Neural progenitor cell (in vitro differentiated cells): Measurements from ENCODE around the gene CDK5RAP3. TPM values are rescaled to one million over a fixed set of nuclear protein-coding genes. Genes with fewer than 3 reads are reported as not detected.
A peak's percentile ranks its signal among the peaks of the same experiment; 100 is the strongest.

Experiments used
- DNase-seq: peaks from one replicate; pipeline ENCODE4 v3.0.0-alpha.2; 2016; ENCODE audit warnings: low spot score
- H2AFZ ChIP-seq: fragments of 200-600 bp; sonication (generic); replicated peaks from 2 replicates; pipeline ENCODE4 v1.6.1; 2016; ENCODE audit warnings: antibody characterized with exemption
- H3F3A ChIP-seq: fragments of 200-600 bp; sonication (generic); 2 replicates; pipeline ENCODE4 v1.6.1; 2016; ENCODE audit warnings: antibody characterized with exemption, low read depth
- H3K27ac ChIP-seq: fragments of 200-600 bp; sonication (generic); 2 replicates; pipeline ENCODE4 v1.5.1; 2016; ENCODE audit warnings: mild to moderate bottlenecking
- H3K27me3 ChIP-seq: fragments of 200-600 bp; sonication (generic); 2 replicates; pipeline ENCODE4 v1.6.1; 2016; ENCODE audit warnings: mild to moderate bottlenecking, moderate library complexity
- H3K36me3 ChIP-seq: fragments of 200-600 bp; sonication (generic); 2 replicates; pipeline ENCODE4 v1.5.1; 2016
- H3K4me1 ChIP-seq: fragments of 200-600 bp; sonication (generic); 2 replicates; pipeline ENCODE4 v1.6.1; 2016; ENCODE audit warnings: mixed run types
- H3K4me2 ChIP-seq: fragments of 200-600 bp; sonication (generic); 2 replicates; pipeline ENCODE4 v1.6.1; 2016
- H3K4me3 ChIP-seq: fragments of 200-600 bp; sonication (generic); 2 replicates; pipeline ENCODE4 v1.5.1; 2016
- H3K79me2 ChIP-seq: fragments of 200-600 bp; sonication (generic); 2 replicates; pipeline ENCODE4 v1.6.1; 2016; ENCODE audit warnings: low read depth
- H3K9ac ChIP-seq: fragments of 200-600 bp; sonication (generic); 2 replicates; pipeline ENCODE4 v1.6.1; 2016
- H3K9me3 ChIP-seq: fragments of 200-600 bp; sonication (generic); 2 replicates; pipeline ENCODE4 v1.5.1; 2016; ENCODE audit warnings: low read depth
- H4K20me1 ChIP-seq: fragments of 200-600 bp; sonication (generic); 2 replicates; pipeline ENCODE4 v1.6.1; 2016; ENCODE audit warnings: low read depth
- H3K27ac Mint-ChIP-seq: 3 replicates; pipeline ENCODE4 v1.8.0; 2021; ENCODE audit warnings: mixed read lengths
- H3K27me3 Mint-ChIP-seq: 2 replicates; pipeline ENCODE4 v1.8.0; 2022; ENCODE audit warnings: low read depth, mild to moderate bottlenecking, inconsistent platforms, moderate library complexity, mixed read lengths; ENCODE audit not compliant: insufficient read depth
- H3K36me3 Mint-ChIP-seq: 3 replicates; pipeline ENCODE4 v1.8.0; 2021; ENCODE audit warnings: mixed read lengths
- H3K4me1 Mint-ChIP-seq: 3 replicates; pipeline ENCODE4 v1.8.0; 2021; ENCODE audit warnings: mixed read lengths
- H3K4me3 Mint-ChIP-seq: 3 replicates; pipeline ENCODE4 v1.8.0; 2021; ENCODE audit warnings: mild to moderate bottlenecking, moderate library complexity, mixed read lengths
- H3K9me3 Mint-ChIP-seq: 3 replicates; pipeline ENCODE4 v1.8.0; 2020; ENCODE audit warnings: mixed read lengths
- EZH2 ChIP-seq: fragments of 200-600 bp; sonication (generic); IDR thresholded peaks from 2 replicates; pipeline ENCODE4 v1.6.1; 2017; ENCODE audit warnings: antibody characterized with exemption, mild to moderate bottlenecking, moderate library complexity
- EZH2phosphoT487 ChIP-seq: fragments of 200-600 bp; sonication (generic); IDR thresholded peaks from 2 replicates; pipeline ENCODE4 v1.6.1; 2017; ENCODE audit warnings: antibody characterized with exemption
- total RNA-seq: library from RNA; depleted of rRNA; stranded (reverse); fragments of >200 nt; gene quantifications from 2 replicates; pipeline ENCODE4 v1.2.3, GENCODE V29; 2015; ENCODE audit warnings: low replicate concordance
- TF ChIP-seq, protein P1 (sequence below): fragments of 200-600 bp; sonication (generic); IDR thresholded peaks from 2 replicates; pipeline ENCODE4 v1.5.1; 2017; ENCODE audit warnings: antibody characterized with exemption, mild to moderate bottlenecking

CDK5RAP3 gene
- total RNA-seq, 1 donor from 2014 or later, result 104 TPM

DNA sequence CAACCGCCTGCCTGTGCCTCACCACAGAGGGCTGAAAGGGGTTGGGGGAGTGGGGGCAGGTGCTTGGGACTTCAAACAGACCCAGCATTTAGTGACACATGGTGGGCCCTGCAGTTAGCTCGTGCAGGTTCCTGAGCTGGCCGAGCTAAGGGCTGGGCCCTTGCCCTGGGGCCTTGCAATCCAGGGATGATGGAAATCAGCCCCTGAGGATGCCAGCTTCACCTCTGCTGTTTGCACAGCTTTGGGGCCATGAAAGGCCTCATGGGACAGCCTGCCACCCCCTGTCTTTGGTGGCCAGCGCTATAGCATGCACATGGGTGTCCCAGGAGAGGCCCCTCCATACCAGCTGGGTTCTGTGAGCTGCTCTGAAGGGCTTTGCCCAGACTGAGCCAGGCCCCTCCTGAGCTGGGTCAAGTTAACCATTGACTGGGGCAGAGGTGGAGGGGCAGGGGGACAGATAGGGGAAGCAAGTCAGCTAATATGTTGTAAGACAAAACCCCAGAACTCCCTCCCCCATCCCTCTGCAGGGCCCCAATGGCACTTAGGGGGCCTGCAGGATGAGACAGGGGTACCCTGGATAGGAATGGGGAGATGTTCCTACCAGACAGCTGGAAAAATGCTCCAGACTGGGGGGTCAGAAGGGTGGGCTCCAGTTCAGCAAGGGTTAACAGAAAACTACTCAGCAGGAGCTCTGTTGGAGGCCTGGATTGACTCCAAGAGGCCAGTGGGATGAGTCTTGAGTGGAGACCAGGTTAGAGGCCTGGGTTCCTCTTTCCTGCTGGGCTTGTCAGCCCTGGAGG lies 13.9 kb upstream of the CDK5RAP3 start:
- Histone ChIP-seq H3K27ac (no peak overlapping the region), H3F3A (no peaks in the 10 kb centered on the region), H3K9ac (no peak overlapping the region), H3K4me1 (peaks cover 12% of the 10 kb centered on the region), H3K36me3 (no peaks in the 10 kb centered on the region), H4K20me1 (no peaks in the 10 kb centered on the region), H3K9me3 (no peaks in the 10 kb centered on the region), H3K79me2 (no peaks in the 10 kb centered on the region), H3K4me2 (peak overlapping the region; percentile 38), H3K27me3 (peaks cover 6% of the 10 kb centered on the region), H2AFZ (no peak overlapping the region), H3K4me3 (no peak overlapping the region)
- no peaks in the 10 kb centered on the region for H3K36me3 Mint-ChIP-seq
- no peak overlapping the region for H3K4me3 Mint-ChIP-seq
- no peak overlapping the region for H3K27ac Mint-ChIP-seq
- H3K9me3 Mint-ChIP-seq, result no peaks in the 10 kb centered on the region
- peaks cover 12% of the 10 kb centered on the region for H3K27me3 Mint-ChIP-seq
- H3K4me1 Mint-ChIP-seq, result peaks cover 2% of the 10 kb centered on the region
- TF ChIP-seq EZH2phosphoT487 (no peak), EZH2 (no peak)
- TF ChIP-seq, protein P1, sequence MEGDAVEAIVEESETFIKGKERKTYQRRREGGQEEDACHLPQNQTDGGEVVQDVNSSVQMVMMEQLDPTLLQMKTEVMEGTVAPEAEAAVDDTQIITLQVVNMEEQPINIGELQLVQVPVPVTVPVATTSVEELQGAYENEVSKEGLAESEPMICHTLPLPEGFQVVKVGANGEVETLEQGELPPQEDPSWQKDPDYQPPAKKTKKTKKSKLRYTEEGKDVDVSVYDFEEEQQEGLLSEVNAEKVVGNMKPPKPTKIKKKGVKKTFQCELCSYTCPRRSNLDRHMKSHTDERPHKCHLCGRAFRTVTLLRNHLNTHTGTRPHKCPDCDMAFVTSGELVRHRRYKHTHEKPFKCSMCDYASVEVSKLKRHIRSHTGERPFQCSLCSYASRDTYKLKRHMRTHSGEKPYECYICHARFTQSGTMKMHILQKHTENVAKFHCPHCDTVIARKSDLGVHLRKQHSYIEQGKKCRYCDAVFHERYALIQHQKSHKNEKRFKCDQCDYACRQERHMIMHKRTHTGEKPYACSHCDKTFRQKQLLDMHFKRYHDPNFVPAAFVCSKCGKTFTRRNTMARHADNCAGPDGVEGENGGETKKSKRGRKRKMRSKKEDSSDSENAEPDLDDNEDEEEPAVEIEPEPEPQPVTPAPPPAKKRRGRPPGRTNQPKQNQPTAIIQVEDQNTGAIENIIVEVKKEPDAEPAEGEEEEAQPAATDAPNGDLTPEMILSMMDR, result no peak
- no peak for DNase-seq

DNA sequence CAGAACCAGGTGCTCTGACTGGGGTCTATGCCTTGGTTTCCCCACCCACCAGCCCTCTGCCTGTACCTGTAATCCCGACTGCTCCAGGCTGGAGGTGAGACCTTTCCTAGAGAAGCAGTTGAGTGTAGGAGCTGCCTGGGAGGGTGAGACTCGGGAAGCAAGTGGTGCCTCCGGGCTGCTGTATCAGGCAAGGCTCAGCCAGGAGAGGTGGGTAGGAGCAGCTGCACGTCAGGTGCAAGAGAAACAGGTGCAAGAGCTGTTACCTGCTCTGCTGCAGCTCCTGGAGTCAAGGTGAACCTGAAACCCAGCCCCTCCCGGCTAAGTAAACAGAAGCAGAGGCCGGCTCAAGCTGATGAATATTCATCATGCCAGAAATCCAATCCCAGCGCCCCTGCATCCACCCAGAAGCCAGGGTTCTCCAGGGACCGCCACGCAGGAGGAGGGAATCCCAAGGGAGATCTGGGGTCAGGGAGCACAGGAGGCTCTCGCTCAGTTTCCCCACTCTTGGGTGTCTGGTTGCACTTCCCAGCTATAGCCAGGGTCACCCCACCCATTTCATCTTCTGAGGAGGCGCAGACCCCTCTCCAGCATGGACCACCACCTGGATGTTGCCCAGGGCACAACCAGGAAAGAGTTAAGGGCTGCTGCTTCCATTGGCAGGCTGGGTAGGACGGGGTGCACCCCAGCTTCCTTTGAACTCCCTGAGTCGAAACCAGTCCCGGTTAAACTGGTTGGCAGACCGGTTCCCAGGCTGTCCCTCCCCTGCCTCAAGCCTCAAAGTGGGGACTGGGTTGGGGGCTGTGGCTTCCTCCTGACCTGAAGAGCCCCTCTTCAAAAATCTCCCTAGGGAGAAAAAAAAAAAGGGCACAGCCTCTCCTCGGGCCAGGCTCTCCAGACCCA lies 13.1 kb upstream of the CDK5RAP3 start, which contains the start of gene PRR15L:
TSS of gene PRR15L (minus strand) at position 293 of the 900 bp plus-strand sequence. CDS start 4,649 bp downstream, outside the sequence.
- H3K4me3 Mint-ChIP-seq, result no peak within 1 kb of the TSS
- Histone ChIP-seq H4K20me1 (no peaks in the 10 kb centered on the region), H3K27me3 (peaks cover 6% of the 10 kb centered on the region), H3K9ac (no peak within 1 kb of the TSS), H3K4me1 (peaks cover 12% of the 10 kb centered on the region), H3F3A (no peaks in the 10 kb centered on the region), H3K9me3 (no peaks in the 10 kb centered on the region), H3K36me3 (no peaks in the 10 kb centered on the region), H3K27ac (no peak within 1 kb of the TSS), H2AFZ (no peak within 1 kb of the TSS), H3K4me2 (peak within 1 kb of the TSS; percentile 38), H3K4me3 (no peak within 1 kb of the TSS), H3K79me2 (no peaks in the 10 kb centered on the region)
- H3K4me1 Mint-ChIP-seq, result peaks cover 2% of the 10 kb centered on the region
- peaks cover 11% of the 10 kb centered on the region for H3K27me3 Mint-ChIP-seq
- TF ChIP-seq, protein P1, result no peak
- no peak for TF ChIP-seq EZH2phosphoT487
- no peak for TF ChIP-seq EZH2
- no peak for DNase-seq
- H3K9me3 Mint-ChIP-seq, result no peaks in the 10 kb centered on the region
- no peak within 1 kb of the TSS for H3K27ac Mint-ChIP-seq
- H3K36me3 Mint-ChIP-seq, result no peaks in the 10 kb centered on the region

DNA sequence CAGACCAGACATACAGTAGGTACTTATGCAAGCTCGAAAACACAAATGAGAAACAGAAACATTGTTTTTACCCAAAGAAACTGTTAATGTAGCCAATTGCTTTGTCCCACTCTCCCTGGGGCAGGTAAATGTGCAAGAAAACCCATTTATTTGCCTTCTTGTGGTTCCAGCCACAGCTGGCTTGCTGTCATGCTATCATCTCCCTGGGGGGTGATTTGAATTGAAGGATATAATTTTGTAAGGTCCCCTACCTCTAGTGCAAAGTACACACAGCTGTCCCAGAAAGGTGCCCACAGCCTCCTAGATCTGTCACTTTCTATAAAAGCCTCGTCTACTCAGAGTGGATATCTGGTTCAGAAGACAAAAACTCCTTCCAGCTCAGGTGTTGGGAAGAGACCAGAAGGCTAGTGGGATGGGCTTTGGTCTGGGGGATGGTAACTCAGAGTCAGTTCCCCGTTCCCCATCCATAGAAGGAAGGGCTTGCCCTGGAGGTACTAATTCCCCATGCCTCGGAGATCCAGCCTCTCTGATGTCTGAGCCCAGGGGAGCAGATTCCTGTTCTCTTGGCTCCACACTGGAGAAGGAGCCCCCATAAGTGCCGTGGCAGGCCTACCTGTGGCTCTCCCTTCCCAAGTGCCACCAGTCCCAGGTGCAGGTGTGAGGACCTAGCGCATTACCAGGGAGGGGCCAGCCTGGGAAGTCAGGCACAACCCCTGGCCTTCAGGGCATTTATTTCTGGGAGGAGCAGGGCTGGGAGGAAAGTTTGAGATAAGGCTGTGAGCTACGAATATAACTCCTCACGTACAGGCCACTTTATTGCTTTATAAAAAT lies 10.9 kb upstream of the CDK5RAP3 start:
- Histone ChIP-seq H3K9ac (no peak overlapping the region), H3F3A (no peaks in the 10 kb centered on the region), H2AFZ (no peak overlapping the region), H3K27ac (no peak overlapping the region), H4K20me1 (no peaks in the 10 kb centered on the region), H3K36me3 (no peaks in the 10 kb centered on the region), H3K4me1 (peaks cover 12% of the 10 kb centered on the region), H3K9me3 (no peaks in the 10 kb centered on the region), H3K4me2 (no peak overlapping the region), H3K79me2 (no peaks in the 10 kb centered on the region), H3K4me3 (no peak overlapping the region), H3K27me3 (peaks cover 6% of the 10 kb centered on the region)
- H3K4me1 Mint-ChIP-seq, result no peaks in the 10 kb centered on the region
- H3K4me3 Mint-ChIP-seq, result no peak overlapping the region
- H3K27me3 Mint-ChIP-seq, result peaks cover 10% of the 10 kb centered on the region
- TF ChIP-seq EZH2, result no peak
- no peak for TF ChIP-seq EZH2phosphoT487
- TF ChIP-seq, protein P1, result no peak
- DNase-seq, result no peak
- no peak overlapping the region for H3K27ac Mint-ChIP-seq
- no peaks in the 10 kb centered on the region for H3K9me3 Mint-ChIP-seq
- no peaks in the 10 kb centered on the region for H3K36me3 Mint-ChIP-seq
